ENCODE data around the gene GHRL.

The GHRL gene

GRCh38 chr3:10244009-10244408 is 48.7 kb downstream of the GHRL start:
- no peak for DNase-seq (ENCODE audit: low read depth)

- DNase-seq (ENCODE audit: low read depth), result no peak
These were observed 50.3 kb downstream of the GHRL start for GRCh38 chr3:10242182-10243065.

GRCh38 chr3:10240799-10241198 is 51.9 kb downstream of the GHRL start:
- DNase-seq (ENCODE audit: low read depth), result no peak

- DNase-seq (ENCODE audit: low read depth), result no peak
These were observed 54.2 kb downstream of the GHRL start for GRCh38 chr3:10238345-10239183.

All from stromal cell of bone marrow (primary cell).